Fibroblast of the aortic adventitia (primary cell): Measurements from ENCODE around the gene GAS7. TPM values are rescaled to one million over a fixed set of nuclear protein-coding genes. Genes with fewer than 3 reads are reported as not detected.

Source experiments
- DNase-seq: peaks from one replicate; pipeline ENCODE4 v3.0.0-alpha.2; 2010; ENCODE audit warnings: low read depth
- H3K4me3 ChIP-seq: 2 replicates; pipeline ENCODE4 v1.5.1; 2011; ENCODE audit warnings: low read depth, mild to moderate bottlenecking, control low read depth, low read length, moderate library complexity
- CTCF ChIP-seq: IDR thresholded peaks from 2 replicates; pipeline ENCODE4 v1.5.1; 2011; ENCODE audit warnings: mild to moderate bottlenecking, low read length, control low read depth, inconsistent platforms; ENCODE audit not compliant: insufficient read depth
- total RNA-seq: library from RNA; depleted of rRNA; stranded (reverse); fragments of >200 nt; gene quantifications from 2 replicates; pipeline ENCODE4 v1.2.3, GENCODE V29; 2012; ENCODE audit warnings: low replicate concordance

Gene GAS7
- total RNA-seq, 1 donor, result 7.0 TPM

GRCh38 chr17:9957244-9957643, 241.2 kb downstream of the GAS7 start:
- no peak for TF ChIP-seq CTCF
- H3K4me3 ChIP-seq, result no peak overlapping the region
- no peak for DNase-seq

- H3K4me3 ChIP-seq, result no peak overlapping the region
- DNase-seq, result no peak
- no peak for TF ChIP-seq CTCF
Measured at GRCh38 chr17:9956474-9957131, 241.8 kb downstream of the GAS7 start.

GRCh38 chr17:9953492-9953891, 244.9 kb downstream of the GAS7 start:
- TF ChIP-seq CTCF, result no peak
- no peak overlapping the region for H3K4me3 ChIP-seq
- DNase-seq, result no peak

- TF ChIP-seq CTCF, result no peak
- H3K4me3 ChIP-seq, result no peak overlapping the region
Measured at GRCh38 chr17:9951803-9952202, 246.6 kb downstream of the GAS7 start.

GRCh38 chr17:9948928-9949327, 249.5 kb downstream of the GAS7 start:
- DNase-seq, result no peak
- TF ChIP-seq CTCF, result no peak
- no peak overlapping the region for H3K4me3 ChIP-seq

More at GRCh38 chr17:9951803-9952202, 246.6 kb downstream of the GAS7 start:
- no peak for DNase-seq

GRCh38 chr17:9944704-9945103, 253.7 kb downstream of the GAS7 start:
- no peak for TF ChIP-seq CTCF
- no peak for DNase-seq
- H3K4me3 ChIP-seq, result no peak overlapping the region

GRCh38 chr17:9943343-9943742, 255.1 kb downstream of the GAS7 start:
- no peak for TF ChIP-seq CTCF
- no peak for DNase-seq
- H3K4me3 ChIP-seq, result no peak overlapping the region
